Sigmoid colon (tissue), 4 donors: ENCODE measurements around the gene EIF1.
A peak's percentile ranks its signal among the peaks of the same experiment; 100 is the strongest.

ENCODE experiments used
- EP300 ChIP-seq, 4 donors: sonication (generic); formaldehyde crosslinking; IDR thresholded peaks; one replicate each; pipeline ENCODE4 v1.6.1; 2017; ENCODE audit warnings: antibody characterized with exemption in 4 of 4
- POLR2A ChIP-seq, 2 donors: fragments of 450-650 bp; IDR thresholded peaks; one replicate each; pipeline ENCODE4 v1.6.1; 2016; ENCODE audit warnings: antibody characterized with exemption in 2 of 2, mild to moderate bottlenecking in 2 of 2, moderate library complexity in 2 of 2
- POLR2AphosphoS5 ChIP-seq, 4 donors: sonication (generic); formaldehyde crosslinking; IDR thresholded peaks; one replicate each; pipeline ENCODE4 v1.6.1; 2017; ENCODE audit warnings: antibody characterized with exemption in 4 of 4
- TF ChIP-seq, protein P1 (sequence below), 4 experiments: fragments of 450-650 bp in 3 of 4; fragments of 200-600 bp in 1 of 4; IDR thresholded peaks; one replicate each; pipeline ENCODE4 v1.5.1; 2016 to 2019; ENCODE audit warnings: antibody characterized with exemption in 4 of 4, mild to moderate bottlenecking in 3 of 4, moderate library complexity in 2 of 4

GRCh38 chr17:41738077-41738800 lies 49.6 kb downstream of the EIF1 start:
- TF ChIP-seq, protein P1, sequence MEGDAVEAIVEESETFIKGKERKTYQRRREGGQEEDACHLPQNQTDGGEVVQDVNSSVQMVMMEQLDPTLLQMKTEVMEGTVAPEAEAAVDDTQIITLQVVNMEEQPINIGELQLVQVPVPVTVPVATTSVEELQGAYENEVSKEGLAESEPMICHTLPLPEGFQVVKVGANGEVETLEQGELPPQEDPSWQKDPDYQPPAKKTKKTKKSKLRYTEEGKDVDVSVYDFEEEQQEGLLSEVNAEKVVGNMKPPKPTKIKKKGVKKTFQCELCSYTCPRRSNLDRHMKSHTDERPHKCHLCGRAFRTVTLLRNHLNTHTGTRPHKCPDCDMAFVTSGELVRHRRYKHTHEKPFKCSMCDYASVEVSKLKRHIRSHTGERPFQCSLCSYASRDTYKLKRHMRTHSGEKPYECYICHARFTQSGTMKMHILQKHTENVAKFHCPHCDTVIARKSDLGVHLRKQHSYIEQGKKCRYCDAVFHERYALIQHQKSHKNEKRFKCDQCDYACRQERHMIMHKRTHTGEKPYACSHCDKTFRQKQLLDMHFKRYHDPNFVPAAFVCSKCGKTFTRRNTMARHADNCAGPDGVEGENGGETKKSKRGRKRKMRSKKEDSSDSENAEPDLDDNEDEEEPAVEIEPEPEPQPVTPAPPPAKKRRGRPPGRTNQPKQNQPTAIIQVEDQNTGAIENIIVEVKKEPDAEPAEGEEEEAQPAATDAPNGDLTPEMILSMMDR (IDR thresholded peaks at IDR 0.05) = peak; percentile 95 to 99 (median 98)
- TF ChIP-seq POLR2A (IDR thresholded peaks at IDR 0.05) = no peak
- no peak for TF ChIP-seq POLR2AphosphoS5 (IDR thresholded peaks at IDR 0.05)
- TF ChIP-seq EP300 (IDR thresholded peaks at IDR 0.05) = no peak
